RWPE2 (cell line): ENCODE data around the gene PPP1R12A.
A peak's percentile ranks its signal among the peaks of the same experiment; 100 is the strongest.

ENCODE experiments used
- ATAC-seq: fragments of 200-7000 bp; cut with Tn5 transposase; 3 replicates; pipeline ENCODE4 v1.9.1; 2021; ENCODE audit warnings: low read depth
- DNase-seq: peaks from one replicate; pipeline ENCODE4 v3.0.0-alpha.2; 2020; ENCODE audit warnings: low spot score
- H3K27ac ChIP-seq: fragments of 450-650 bp; 2 replicates; pipeline ENCODE4 v1.5.1; 2017; ENCODE audit warnings: mild to moderate bottlenecking; ENCODE audit not compliant: poor library complexity, severe bottlenecking
- H3K27me3 ChIP-seq: fragments of 250-450 bp; sonication (Bioruptor Pico); 2 replicates; pipeline ENCODE4 v1.5.1; 2021; ENCODE audit warnings: mild to moderate bottlenecking, moderate library complexity; ENCODE audit not compliant: insufficient read depth, poor library complexity, severe bottlenecking
- H3K36me3 ChIP-seq: fragments of 250-450 bp; sonication (Bioruptor Pico); 2 replicates; pipeline ENCODE4 v1.5.1; 2020; ENCODE audit warnings: low read depth, mild to moderate bottlenecking, moderate library complexity
- H3K4me1 ChIP-seq: fragments of 250-450 bp; sonication (Bioruptor Pico); 2 replicates; pipeline ENCODE4 v1.5.1; 2021; ENCODE audit warnings: mild to moderate bottlenecking, moderate library complexity; ENCODE audit not compliant: insufficient read depth, poor library complexity, severe bottlenecking
- H3K4me3 ChIP-seq: fragments of 250-450 bp; sonication (Bioruptor Pico); 2 replicates; pipeline ENCODE4 v1.5.1; 2021; ENCODE audit warnings: mild to moderate bottlenecking, moderate library complexity; ENCODE audit not compliant: severe bottlenecking
- H3K9me3 ChIP-seq: fragments of 250-450 bp; sonication (Bioruptor Pico); 2 replicates; pipeline ENCODE4 v1.5.1; 2021; ENCODE audit warnings: mild to moderate bottlenecking, moderate library complexity; ENCODE audit not compliant: severe bottlenecking
- CTCF ChIP-seq: fragments of 450-650 bp; IDR thresholded peaks from one replicate; pipeline ENCODE4 v1.5.1; 2017; ENCODE audit warnings: mild to moderate bottlenecking, moderate library complexity; ENCODE audit not compliant: poor library complexity, severe bottlenecking

PPP1R12A gene

GRCh38 chr12:79927772-79928474 lies 7.0 kb downstream of the PPP1R12A start:
- no peak overlapping the region for H3K27ac ChIP-seq

GRCh38 chr12:79926951-79927350 lies 7.9 kb downstream of the PPP1R12A start:
- Histone ChIP-seq H3K4me1 (peaks cover 2% of the 10 kb centered on the region), H3K27ac (no peak overlapping the region), H3K4me3 (no peak overlapping the region), H3K9me3 (no peaks in the 10 kb centered on the region), H3K36me3 (peaks cover 5% of the 10 kb centered on the region; the same call in 1 of the 2 replicates), H3K27me3 (no peaks in the 10 kb centered on the region)
- DNase-seq: no peak
- TF ChIP-seq CTCF: no peak
- no peak for ATAC-seq

More at GRCh38 chr12:79927772-79928474, 7.0 kb downstream of the PPP1R12A start:
- Histone ChIP-seq H3K27me3 (no peaks in the 10 kb centered on the region), H3K4me1 (peaks cover 11% of the 10 kb centered on the region), H3K4me3 (no peak overlapping the region), H3K9me3 (no peaks in the 10 kb centered on the region), H3K36me3 (peaks cover 5% of the 10 kb centered on the region; the same call in 1 of the 2 replicates)
- ATAC-seq (peak; percentile 40; the same call in 1 of the 3 replicates), DNase-seq (no peak)
- TF ChIP-seq CTCF: no peak

- no peak for ATAC-seq
- Histone ChIP-seq H3K4me1 (no peaks in the 10 kb centered on the region), H3K36me3 (peaks cover 5% of the 10 kb centered on the region; the same call in 1 of the 2 replicates), H3K9me3 (no peaks in the 10 kb centered on the region), H3K27me3 (no peaks in the 10 kb centered on the region), H3K27ac (no peak overlapping the region), H3K4me3 (no peak overlapping the region)
- no peak for DNase-seq
- TF ChIP-seq CTCF: no peak
Observed at GRCh38 chr12:79925492-79925891, 9.4 kb downstream of the PPP1R12A start.

- DNase-seq (no peak), ATAC-seq (no peak)
- H3K4me3 ChIP-seq: no peak overlapping the region
- H3K9me3 ChIP-seq: no peaks in the 10 kb centered on the region
- TF ChIP-seq CTCF: no peak
- no peaks in the 10 kb centered on the region for H3K4me1 ChIP-seq
- H3K36me3 ChIP-seq: peaks cover 5% of the 10 kb centered on the region; the same call in 1 of the 2 replicates
- H3K27me3 ChIP-seq: no peaks in the 10 kb centered on the region
- no peak overlapping the region for H3K27ac ChIP-seq
Observed at GRCh38 chr12:79921786-79922185, 13.1 kb downstream of the PPP1R12A start.

- H3K9me3 ChIP-seq: no peaks in the 10 kb centered on the region
- H3K27ac ChIP-seq: no peak overlapping the region
- H3K4me1 ChIP-seq: no peaks in the 10 kb centered on the region
- H3K4me3 ChIP-seq: no peak overlapping the region
- no peak for ATAC-seq
- H3K36me3 ChIP-seq: peaks cover 5% of the 10 kb centered on the region; the same call in 1 of the 2 replicates
- no peak for TF ChIP-seq CTCF
- no peak for DNase-seq
- H3K27me3 ChIP-seq: no peaks in the 10 kb centered on the region
Observed at GRCh38 chr12:79920421-79921238, 14.3 kb downstream of the PPP1R12A start.
